Neutrophil (primary cell): ENCODE measurements around the gene BRI3.
A peak's percentile ranks its signal among the peaks of the same experiment; 100 is the strongest.

Experiments
- H3K27ac ChIP-seq: fragments of 200-600 bp; sonication (generic); 2 replicates; pipeline ENCODE4 v1.5.1; 2016; ENCODE audit warnings: mild to moderate bottlenecking, moderate library complexity
- H3K27me3 ChIP-seq: fragments of 200-600 bp; sonication (generic); 2 replicates; pipeline ENCODE4 v1.6.0; 2016; ENCODE audit warnings: mild to moderate bottlenecking
- H3K36me3 ChIP-seq: fragments of 200-600 bp; sonication (generic); 2 replicates; pipeline ENCODE4 v1.5.1; 2017
- H3K4me1 ChIP-seq, 2 experiments: fragments of 200-600 bp in 1 of 2; sonication (generic) in 1 of 2; 1 replicate in 1 of 2; 2 replicates in 1 of 2; pipeline versions ENCODE4 v1.5.1 to v1.6.1; 2013 to 2016; ENCODE audit warnings: low read depth in 1 of 2, low read length in 1 of 2, mild to moderate bottlenecking in 1 of 2, moderate library complexity in 1 of 2; ENCODE audit not compliant: control insufficient read depth in 1 of 2, insufficient read depth in 1 of 2
- H3K4me3 ChIP-seq, 2 experiments: fragments of 200-600 bp in 1 of 2; sonication (generic) in 1 of 2; 1 replicate in 1 of 2; 2 replicates in 1 of 2; pipeline ENCODE4 v1.5.1; 2013 to 2016; ENCODE audit warnings: low read depth in 1 of 2, low read length in 1 of 2, mild to moderate bottlenecking in 1 of 2, moderate library complexity in 1 of 2
- H3K9me3 ChIP-seq: fragments of 200-600 bp; sonication (generic); 2 replicates; pipeline ENCODE4 v1.5.1; 2016
- TF ChIP-seq, protein P1 (sequence below): fragments of 200-600 bp; sonication (generic); IDR thresholded peaks from 2 replicates; pipeline ENCODE4 v1.5.1; 2016; ENCODE audit warnings: antibody characterized with exemption

Gene BRI3, protein sequence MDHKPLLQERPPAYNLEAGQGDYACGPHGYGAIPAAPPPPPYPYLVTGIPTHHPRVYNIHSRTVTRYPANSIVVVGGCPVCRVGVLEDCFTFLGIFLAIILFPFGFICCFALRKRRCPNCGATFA

GRCh38 chr7:98280791-98281756 is at the start of gene BRI3:
TSS of gene BRI3 (plus strand) at chr7:98281686. CDS start at chr7:98281796, 110 bp downstream.
- Histone ChIP-seq H3K36me3 (no peaks in the 10 kb centered on the region), H3K9me3 (no peaks in the 10 kb centered on the region), H3K4me1 (peaks cover 62 to 78% of the 10 kb centered on the region in 2 experiments), H3K4me3 (peak within 1 kb of the TSS; percentile 76 to 95), H3K27ac (peak within 1 kb of the TSS; percentile 98), H3K27me3 (no peaks in the 10 kb centered on the region)
- TF ChIP-seq, protein P1, sequence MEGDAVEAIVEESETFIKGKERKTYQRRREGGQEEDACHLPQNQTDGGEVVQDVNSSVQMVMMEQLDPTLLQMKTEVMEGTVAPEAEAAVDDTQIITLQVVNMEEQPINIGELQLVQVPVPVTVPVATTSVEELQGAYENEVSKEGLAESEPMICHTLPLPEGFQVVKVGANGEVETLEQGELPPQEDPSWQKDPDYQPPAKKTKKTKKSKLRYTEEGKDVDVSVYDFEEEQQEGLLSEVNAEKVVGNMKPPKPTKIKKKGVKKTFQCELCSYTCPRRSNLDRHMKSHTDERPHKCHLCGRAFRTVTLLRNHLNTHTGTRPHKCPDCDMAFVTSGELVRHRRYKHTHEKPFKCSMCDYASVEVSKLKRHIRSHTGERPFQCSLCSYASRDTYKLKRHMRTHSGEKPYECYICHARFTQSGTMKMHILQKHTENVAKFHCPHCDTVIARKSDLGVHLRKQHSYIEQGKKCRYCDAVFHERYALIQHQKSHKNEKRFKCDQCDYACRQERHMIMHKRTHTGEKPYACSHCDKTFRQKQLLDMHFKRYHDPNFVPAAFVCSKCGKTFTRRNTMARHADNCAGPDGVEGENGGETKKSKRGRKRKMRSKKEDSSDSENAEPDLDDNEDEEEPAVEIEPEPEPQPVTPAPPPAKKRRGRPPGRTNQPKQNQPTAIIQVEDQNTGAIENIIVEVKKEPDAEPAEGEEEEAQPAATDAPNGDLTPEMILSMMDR: peak; percentile 78

- no peak overlapping the region for H3K27ac ChIP-seq
- peaks cover 90% of the 10 kb centered on the region for H3K36me3 ChIP-seq
- H3K4me3 ChIP-seq: no peak overlapping the region
- H3K27me3 ChIP-seq: no peaks in the 10 kb centered on the region
- H3K4me1 ChIP-seq: no peaks in the 10 kb centered on the region
- H3K9me3 ChIP-seq: no peaks in the 10 kb centered on the region
- TF ChIP-seq, protein P1: no peak
Observed at GRCh38 chr7:98232263-98232585, 49.3 kb upstream of the BRI3 start.

DNA sequence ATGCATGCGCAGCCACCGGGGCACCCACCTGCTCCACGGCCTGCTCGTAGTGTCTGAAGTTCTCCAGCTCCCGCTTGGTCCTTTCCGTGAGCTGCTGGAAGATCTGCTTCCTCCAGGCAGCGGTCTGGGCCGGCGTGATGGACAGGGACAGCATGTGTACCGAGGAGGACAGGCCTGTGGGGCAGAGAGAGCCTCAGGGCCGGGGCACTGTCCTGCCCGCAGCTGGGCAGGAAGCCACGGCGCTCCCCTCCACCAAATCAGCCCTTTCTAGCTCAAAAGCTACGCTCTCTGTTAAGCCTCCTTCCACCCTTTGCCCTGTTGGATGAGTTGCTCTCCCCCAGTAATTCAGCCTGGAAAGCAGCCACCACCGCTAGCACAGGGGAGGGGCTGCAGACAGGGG is 48.7 kb upstream of the BRI3 start:
- H3K4me3 ChIP-seq: no peak overlapping the region
- TF ChIP-seq, protein P1: no peak
- H3K36me3 ChIP-seq: peaks cover 90% of the 10 kb centered on the region
- no peaks in the 10 kb centered on the region for H3K27me3 ChIP-seq
- H3K27ac ChIP-seq: no peak overlapping the region
- no peaks in the 10 kb centered on the region for H3K4me1 ChIP-seq
- no peaks in the 10 kb centered on the region for H3K9me3 ChIP-seq

- Histone ChIP-seq H3K36me3 (peaks cover 90% of the 10 kb centered on the region), H3K27ac (no peak overlapping the region), H3K27me3 (no peaks in the 10 kb centered on the region), H3K4me1 (no peaks in the 10 kb centered on the region), H3K4me3 (no peak overlapping the region), H3K9me3 (no peaks in the 10 kb centered on the region)
- TF ChIP-seq, protein P1: no peak
Observed at GRCh38 chr7:98233219-98234070, 48.0 kb upstream of the BRI3 start.

- peaks cover 90% of the 10 kb centered on the region for H3K36me3 ChIP-seq
- no peaks in the 10 kb centered on the region for H3K4me1 ChIP-seq
- no peak overlapping the region for H3K4me3 ChIP-seq
- no peak overlapping the region for H3K27ac ChIP-seq
- TF ChIP-seq, protein P1: no peak
- no peaks in the 10 kb centered on the region for H3K27me3 ChIP-seq
- no peaks in the 10 kb centered on the region for H3K9me3 ChIP-seq
Observed at GRCh38 chr7:98234429-98235147, 46.9 kb upstream of the BRI3 start.
